Omental fat pad (tissue), 4 donors: ENCODE data around the gene RPP21. TPM values are rescaled to one million over a fixed set of nuclear protein-coding genes. Genes with fewer than 3 reads are reported as not detected.
"Not testable (repeated sequence)": the region's sequence is repeated elsewhere in the genome, so short reads cannot be mapped to it uniquely, and the experiment has no call there.

Experiments
- ATAC-seq: fragments of 150-250 bp; one replicate; pipeline ENCODE4 v1.9.1; 2016; ENCODE audit warnings: mild to moderate bottlenecking, moderate library complexity; ENCODE audit not compliant: low FRiP score
- DNase-seq: peaks from one replicate; pipeline ENCODE4 v3.0.0-alpha.2; 2019; ENCODE audit warnings: low spot score
- total RNA-seq, 4 donors: library from RNA; depleted of rRNA; stranded (reverse); fragments of >200 nt; gene quantifications; one replicate each; pipeline ENCODE4 v1.1.0, GENCODE V29; 2016
- TF ChIP-seq, protein P1 (sequence below), 3 donors: fragments of 450-650 bp; IDR thresholded peaks; one replicate each; pipeline ENCODE4 v1.5.1; 2016 to 2017; ENCODE audit warnings: antibody characterized with exemption in 3 of 3, mild to moderate bottlenecking in 3 of 3, moderate library complexity in 2 of 3

The RPP21 gene
- total RNA-seq, 4 donors from 2014 or later = 36.6 to 53.8 (median 48.1) TPM

DNA sequence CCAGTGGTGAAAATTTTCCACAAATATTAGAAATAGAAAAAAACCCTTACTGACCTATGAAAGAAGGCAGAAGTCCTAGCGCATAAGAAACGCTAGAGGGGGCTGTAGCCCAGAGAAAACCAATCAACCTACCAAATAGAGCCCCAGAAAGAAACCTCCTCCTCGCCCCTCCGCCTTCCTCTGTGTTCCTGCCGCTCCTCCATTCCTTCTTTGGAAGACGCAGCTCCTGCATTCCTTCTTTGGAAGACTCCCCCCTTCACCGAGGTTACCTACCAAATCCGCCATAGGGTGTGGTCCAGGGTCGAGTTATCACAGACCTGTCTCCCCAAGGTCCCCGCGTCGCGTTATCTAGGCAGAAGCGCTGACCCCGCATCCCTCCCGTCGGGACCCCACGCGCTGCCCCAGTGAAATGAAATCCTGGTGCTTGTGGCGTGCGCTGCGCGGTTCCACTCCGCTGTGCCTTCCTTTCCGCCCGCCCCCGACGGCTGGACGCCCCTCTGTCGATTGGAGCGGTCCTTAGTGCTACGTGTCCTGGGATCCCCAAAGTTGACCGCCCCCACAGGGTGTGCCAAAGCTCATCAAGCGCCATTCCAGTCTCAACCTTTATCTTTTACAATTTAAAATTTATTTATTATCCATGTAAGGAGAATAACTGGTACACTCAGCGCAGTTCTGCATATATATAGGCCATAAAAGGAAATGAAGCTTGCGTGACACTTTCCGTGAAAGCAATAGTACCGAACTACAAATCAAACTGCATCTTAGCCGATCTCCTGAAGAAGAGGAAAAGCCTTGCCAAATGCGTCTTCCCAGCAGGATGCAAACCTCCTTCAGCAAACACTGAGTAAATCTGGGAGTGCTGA, 13.0 kb downstream of the RPP21 start:
- no peak for ATAC-seq
- DNase-seq = no peak
- TF ChIP-seq, protein P1, sequence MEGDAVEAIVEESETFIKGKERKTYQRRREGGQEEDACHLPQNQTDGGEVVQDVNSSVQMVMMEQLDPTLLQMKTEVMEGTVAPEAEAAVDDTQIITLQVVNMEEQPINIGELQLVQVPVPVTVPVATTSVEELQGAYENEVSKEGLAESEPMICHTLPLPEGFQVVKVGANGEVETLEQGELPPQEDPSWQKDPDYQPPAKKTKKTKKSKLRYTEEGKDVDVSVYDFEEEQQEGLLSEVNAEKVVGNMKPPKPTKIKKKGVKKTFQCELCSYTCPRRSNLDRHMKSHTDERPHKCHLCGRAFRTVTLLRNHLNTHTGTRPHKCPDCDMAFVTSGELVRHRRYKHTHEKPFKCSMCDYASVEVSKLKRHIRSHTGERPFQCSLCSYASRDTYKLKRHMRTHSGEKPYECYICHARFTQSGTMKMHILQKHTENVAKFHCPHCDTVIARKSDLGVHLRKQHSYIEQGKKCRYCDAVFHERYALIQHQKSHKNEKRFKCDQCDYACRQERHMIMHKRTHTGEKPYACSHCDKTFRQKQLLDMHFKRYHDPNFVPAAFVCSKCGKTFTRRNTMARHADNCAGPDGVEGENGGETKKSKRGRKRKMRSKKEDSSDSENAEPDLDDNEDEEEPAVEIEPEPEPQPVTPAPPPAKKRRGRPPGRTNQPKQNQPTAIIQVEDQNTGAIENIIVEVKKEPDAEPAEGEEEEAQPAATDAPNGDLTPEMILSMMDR (IDR thresholded peaks at IDR 0.05) = peak in 1 of 3 donors; percentile 10

GRCh38 chr6:30359276-30359675, 14.3 kb downstream of the RPP21 start:
- TF ChIP-seq, protein P1 (IDR thresholded peaks at IDR 0.05) = no peak
- DNase-seq (no peak), ATAC-seq (no peak)

- no peak for DNase-seq
- TF ChIP-seq, protein P1 (IDR thresholded peaks at IDR 0.05) = no peak
- no peak for ATAC-seq
These were observed 15.2 kb downstream of the RPP21 start for GRCh38 chr6:30360139-30360538.

DNA sequence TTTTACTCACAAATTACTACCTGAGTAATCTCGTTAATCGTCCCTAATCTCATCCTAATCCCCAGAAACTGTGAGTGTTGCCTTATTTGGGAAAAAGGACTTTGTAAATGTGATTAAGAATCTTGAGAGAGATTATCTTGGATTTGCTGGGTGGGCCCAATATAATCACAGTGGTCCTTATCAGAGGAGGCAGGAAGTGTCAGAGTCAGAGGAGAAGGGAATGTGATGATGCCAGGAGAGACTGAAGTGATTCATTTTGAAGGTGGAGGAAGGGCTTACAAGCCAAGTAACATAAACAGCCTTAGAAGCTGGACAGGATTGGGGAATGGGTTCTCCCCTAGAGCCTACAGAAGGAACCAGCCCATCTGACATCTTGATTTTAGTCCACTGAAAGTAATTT, 16.7 kb downstream of the RPP21 start:
- ATAC-seq = no peak
- TF ChIP-seq, protein P1 (IDR thresholded peaks at IDR 0.05) = no peak
- DNase-seq = no peak

- ATAC-seq (no peak), DNase-seq (no peak)
- TF ChIP-seq, protein P1 (IDR thresholded peaks at IDR 0.05) = no peak
These were observed 18.5 kb downstream of the RPP21 start for GRCh38 chr6:30363459-30363858.

- TF ChIP-seq, protein P1 (IDR thresholded peaks at IDR 0.05) = no peak
- DNase-seq (no peak), ATAC-seq (no peak)
These were observed 19.6 kb downstream of the RPP21 start for GRCh38 chr6:30364591-30364990.

DNA sequence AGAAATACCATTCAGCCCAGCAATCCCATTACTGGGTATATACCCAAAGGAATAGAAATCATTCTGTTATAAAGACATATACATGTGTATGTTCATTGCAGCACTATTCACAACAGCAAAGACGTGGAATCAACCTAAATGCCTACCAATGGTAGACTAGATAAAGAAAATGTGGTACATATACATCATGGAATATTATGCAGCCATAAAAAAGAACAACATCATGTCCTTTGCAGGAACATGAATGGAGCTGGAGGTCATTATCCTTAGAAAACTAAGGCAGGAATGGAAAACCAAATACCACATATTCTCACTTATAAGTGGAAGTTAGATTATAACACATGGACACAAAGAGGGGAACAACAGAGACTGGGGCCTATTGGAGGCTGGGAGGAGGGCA, 24.3 kb downstream of the RPP21 start:
- not testable (repeated sequence) for DNase-seq, ATAC-seq
